ENCODE data around the gene AGAP1.

DNA sequence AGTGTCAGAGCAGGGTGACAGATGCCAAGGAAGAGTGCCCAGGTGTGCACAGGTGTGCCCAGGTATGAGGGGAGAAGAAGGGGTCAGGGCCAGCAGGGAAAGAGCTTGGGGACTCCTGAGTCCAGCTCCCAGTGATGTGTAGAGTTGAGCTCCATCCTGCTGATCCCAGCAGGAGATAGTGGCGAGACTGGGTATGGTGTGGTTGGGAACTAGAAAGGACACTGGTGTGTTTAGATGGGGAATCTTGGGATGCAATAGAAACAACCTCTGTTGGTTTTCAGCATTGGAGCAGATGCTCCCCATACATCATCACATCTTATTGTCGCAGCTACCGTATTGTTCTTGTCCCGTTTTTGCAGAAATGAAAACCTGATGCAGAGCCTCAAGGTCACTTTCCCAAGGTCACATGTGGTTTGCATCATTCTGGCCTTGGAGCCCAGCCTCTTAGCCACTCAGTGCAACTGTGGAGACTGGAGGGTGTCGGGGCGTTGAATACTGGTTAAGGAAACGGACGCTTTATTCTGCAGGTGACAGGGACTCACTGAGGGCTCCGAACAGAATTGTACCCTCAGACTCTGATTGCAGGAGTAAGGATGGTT, 166.7 kb downstream of the AGAP1 start:
- TF ChIP-seq TAF1 (IDR thresholded peaks at IDR 0.05; ENCODE audit: borderline replicate concordance, insufficient read depth, low read length), result no peak
- TF ChIP-seq SIN3A (IDR thresholded peaks at IDR 0.05; ENCODE audit: borderline replicate concordance, insufficient read depth, low read length), result no peak
- TF ChIP-seq POLR2AphosphoS5 (IDR thresholded peaks at IDR 0.05; ENCODE audit: low read depth, low read length), result no peak
- TF ChIP-seq, protein P1, sequence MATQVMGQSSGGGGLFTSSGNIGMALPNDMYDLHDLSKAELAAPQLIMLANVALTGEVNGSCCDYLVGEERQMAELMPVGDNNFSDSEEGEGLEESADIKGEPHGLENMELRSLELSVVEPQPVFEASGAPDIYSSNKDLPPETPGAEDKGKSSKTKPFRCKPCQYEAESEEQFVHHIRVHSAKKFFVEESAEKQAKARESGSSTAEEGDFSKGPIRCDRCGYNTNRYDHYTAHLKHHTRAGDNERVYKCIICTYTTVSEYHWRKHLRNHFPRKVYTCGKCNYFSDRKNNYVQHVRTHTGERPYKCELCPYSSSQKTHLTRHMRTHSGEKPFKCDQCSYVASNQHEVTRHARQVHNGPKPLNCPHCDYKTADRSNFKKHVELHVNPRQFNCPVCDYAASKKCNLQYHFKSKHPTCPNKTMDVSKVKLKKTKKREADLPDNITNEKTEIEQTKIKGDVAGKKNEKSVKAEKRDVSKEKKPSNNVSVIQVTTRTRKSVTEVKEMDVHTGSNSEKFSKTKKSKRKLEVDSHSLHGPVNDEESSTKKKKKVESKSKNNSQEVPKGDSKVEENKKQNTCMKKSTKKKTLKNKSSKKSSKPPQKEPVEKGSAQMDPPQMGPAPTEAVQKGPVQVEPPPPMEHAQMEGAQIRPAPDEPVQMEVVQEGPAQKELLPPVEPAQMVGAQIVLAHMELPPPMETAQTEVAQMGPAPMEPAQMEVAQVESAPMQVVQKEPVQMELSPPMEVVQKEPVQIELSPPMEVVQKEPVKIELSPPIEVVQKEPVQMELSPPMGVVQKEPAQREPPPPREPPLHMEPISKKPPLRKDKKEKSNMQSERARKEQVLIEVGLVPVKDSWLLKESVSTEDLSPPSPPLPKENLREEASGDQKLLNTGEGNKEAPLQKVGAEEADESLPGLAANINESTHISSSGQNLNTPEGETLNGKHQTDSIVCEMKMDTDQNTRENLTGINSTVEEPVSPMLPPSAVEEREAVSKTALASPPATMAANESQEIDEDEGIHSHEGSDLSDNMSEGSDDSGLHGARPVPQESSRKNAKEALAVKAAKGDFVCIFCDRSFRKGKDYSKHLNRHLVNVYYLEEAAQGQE (IDR thresholded peaks at IDR 0.05; ENCODE audit: insufficient read depth in 1 of 2, low read depth in 2 of 2, low read length in 2 of 2), result no peak
- TF ChIP-seq FOXP2 (optimal IDR thresholded peaks at IDR 0.05; ENCODE audit: borderline replicate concordance, extremely low read depth, extremely low read length, insufficient read depth), result no peak
